Kidney epithelial cell (primary cell): ENCODE measurements around the gene AGT. TPM values are rescaled to one million over a fixed set of nuclear protein-coding genes. Genes with fewer than 3 reads are reported as not detected.
"Not testable (repeated sequence)": the region's sequence is repeated elsewhere in the genome, so short reads cannot be mapped to it uniquely, and the experiment has no call there.

Experiments used
- DNase-seq: peaks from one replicate; pipeline ENCODE4 v3.0.0-alpha.2; 2010; ENCODE audit warnings: low read depth
- H3K27me3 ChIP-seq: 2 replicates; pipeline ENCODE4 v1.6.0; 2011; ENCODE audit warnings: low read length; ENCODE audit not compliant: control insufficient read depth, insufficient read depth
- H3K36me3 ChIP-seq: 2 replicates; pipeline ENCODE4 v1.5.1; 2011; ENCODE audit warnings: low read length; ENCODE audit not compliant: control insufficient read depth, insufficient read depth
- H3K4me3 ChIP-seq: 2 replicates; pipeline ENCODE4 v1.5.1; 2011; ENCODE audit warnings: low read depth, mild to moderate bottlenecking, control low read depth, low read length
- total RNA-seq: library from RNA; depleted of rRNA; stranded (reverse); fragments of >200 nt; gene quantifications from 2 replicates; pipeline ENCODE4 v1.2.3, GENCODE V29; 2015
- TF ChIP-seq, protein P1 (sequence below): IDR thresholded peaks from 2 replicates; pipeline ENCODE4 v1.5.1; 2011; ENCODE audit warnings: mild to moderate bottlenecking, moderate library complexity, low read length, control low read depth, inconsistent platforms; ENCODE audit not compliant: insufficient read depth, poor library complexity, severe bottlenecking

AGT gene
- total RNA-seq, 1 donor from 2014 or later, result 3.9 TPM

DNA sequence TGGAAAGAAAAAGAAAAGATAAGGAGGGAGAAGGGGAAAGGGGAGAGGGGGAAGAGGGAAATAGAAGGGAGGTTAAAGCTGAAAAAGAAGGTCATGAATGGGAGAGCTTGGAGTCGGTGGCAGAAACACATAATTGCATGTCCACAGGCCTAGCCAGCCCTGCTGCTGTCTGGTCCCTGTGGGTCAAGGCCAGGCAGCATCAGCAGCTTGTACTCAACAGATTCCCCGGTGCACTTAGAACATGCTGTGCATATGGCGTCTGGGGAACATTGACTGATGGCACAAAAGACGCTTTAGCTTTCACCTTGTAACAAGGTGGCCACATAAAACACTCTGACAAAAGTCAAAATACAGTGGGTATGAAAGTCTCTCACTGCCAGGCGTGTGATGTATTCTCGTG lies 45.7 kb downstream of the AGT start:
- TF ChIP-seq, protein P1, sequence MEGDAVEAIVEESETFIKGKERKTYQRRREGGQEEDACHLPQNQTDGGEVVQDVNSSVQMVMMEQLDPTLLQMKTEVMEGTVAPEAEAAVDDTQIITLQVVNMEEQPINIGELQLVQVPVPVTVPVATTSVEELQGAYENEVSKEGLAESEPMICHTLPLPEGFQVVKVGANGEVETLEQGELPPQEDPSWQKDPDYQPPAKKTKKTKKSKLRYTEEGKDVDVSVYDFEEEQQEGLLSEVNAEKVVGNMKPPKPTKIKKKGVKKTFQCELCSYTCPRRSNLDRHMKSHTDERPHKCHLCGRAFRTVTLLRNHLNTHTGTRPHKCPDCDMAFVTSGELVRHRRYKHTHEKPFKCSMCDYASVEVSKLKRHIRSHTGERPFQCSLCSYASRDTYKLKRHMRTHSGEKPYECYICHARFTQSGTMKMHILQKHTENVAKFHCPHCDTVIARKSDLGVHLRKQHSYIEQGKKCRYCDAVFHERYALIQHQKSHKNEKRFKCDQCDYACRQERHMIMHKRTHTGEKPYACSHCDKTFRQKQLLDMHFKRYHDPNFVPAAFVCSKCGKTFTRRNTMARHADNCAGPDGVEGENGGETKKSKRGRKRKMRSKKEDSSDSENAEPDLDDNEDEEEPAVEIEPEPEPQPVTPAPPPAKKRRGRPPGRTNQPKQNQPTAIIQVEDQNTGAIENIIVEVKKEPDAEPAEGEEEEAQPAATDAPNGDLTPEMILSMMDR, result no peak
- no peaks in the 10 kb centered on the region for H3K27me3 ChIP-seq
- peaks cover 1% of the 10 kb centered on the region for H3K36me3 ChIP-seq
- DNase-seq, result no peak
- no peak overlapping the region for H3K4me3 ChIP-seq

DNA sequence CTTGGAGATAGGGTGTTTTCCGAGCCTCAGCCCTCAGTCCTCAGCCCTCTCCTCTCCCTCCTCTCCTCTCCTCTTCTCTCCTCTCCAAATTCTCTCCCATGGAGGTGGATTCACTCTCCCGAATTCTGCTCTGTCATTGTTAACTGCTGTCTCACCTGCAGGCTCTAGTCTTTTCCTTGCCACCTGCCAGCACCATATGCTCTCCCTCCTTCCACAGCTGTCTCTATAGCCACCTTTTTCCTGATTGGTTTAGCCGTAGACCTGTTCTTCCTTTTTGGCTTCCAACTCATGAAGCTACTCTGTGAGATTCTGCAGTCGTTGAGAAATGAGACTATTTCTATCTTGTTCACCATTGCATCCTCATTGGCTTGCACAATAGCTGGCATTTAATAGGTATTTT lies 51.9 kb downstream of the AGT start:
- no peaks in the 10 kb centered on the region for H3K27me3 ChIP-seq
- TF ChIP-seq, protein P1, result no peak
- H3K36me3 ChIP-seq, result peaks cover 1% of the 10 kb centered on the region
- H3K4me3 ChIP-seq, result no peak overlapping the region
- no peak for DNase-seq

DNA sequence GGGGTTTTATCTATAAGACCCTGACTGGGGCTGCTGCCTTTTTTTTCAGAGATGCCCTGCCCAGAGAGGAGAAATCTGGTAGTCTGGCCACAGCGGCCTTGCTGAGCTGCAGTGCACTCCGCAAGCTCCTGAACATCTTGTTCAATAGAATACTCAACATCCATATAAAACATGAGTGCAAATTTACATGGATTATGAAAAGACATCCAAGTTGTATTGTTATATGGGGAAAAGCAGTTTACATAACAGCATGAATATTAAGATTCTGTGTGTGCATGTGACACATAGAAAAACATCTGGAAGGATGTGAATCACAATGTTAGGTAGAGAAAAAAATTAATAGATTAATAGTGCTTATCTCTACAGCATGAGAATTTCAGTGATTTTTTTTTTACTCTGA lies 55.2 kb downstream of the AGT start:
- Histone ChIP-seq H3K27me3 (no peaks in the 10 kb centered on the region), H3K36me3 (peaks cover 1% of the 10 kb centered on the region), H3K4me3 (no peak overlapping the region)
- DNase-seq, result no peak
- TF ChIP-seq, protein P1, result no peak

DNA sequence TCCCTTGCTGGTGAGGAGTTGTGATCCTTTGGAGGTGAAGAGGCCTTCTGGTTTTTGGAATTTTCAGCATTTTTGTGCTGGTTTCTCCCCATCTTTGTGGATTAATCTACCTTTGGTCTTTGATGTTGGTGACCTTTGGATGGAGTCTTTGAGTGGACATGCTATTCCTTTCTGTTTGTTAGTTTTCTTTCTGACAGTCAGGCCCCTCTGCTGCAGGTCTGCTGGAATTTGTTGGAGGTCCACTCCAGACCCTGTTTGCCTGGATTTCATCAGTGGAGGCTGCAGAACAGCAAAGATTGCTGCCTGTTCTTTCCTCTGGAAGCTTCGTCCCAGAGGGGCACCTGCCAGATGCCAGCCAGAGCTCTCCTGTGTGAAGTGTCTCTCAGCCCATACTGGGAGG lies 55.8 kb downstream of the AGT start:
- H3K27me3 ChIP-seq, H3K4me3 ChIP-seq, H3K36me3 ChIP-seq, DNase-seq: not testable (repeated sequence)

DNA sequence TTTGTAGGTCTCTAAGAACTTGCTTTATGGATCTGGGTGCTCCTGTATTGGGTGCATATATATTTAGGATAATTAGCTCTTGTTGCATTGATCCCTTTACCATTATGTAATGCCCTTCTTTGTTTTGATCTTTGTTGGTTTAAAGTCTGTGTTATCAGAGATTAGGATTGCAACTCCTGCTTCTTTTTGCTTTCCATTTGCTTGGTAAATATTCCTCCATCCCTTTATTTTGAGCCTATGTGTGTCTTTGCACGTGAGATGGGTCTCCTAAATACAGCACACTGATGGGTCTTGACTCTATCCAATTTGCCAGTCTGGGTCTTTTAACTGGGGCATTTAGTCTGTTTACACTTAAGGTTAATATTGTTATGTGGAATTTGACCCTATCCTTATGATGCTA lies 57.2 kb downstream of the AGT start:
- H3K36me3 ChIP-seq, H3K4me3 ChIP-seq, DNase-seq, H3K27me3 ChIP-seq: not testable (repeated sequence)

Other genes starting within 250 kb of the AGT start
- 28.5 and 29.7 TPM in 2 replicates for gene COG2, start 71.6 kb downstream of the AGT start, total RNA-seq
- 0.04 TPM in 1 of 2 replicates, not detected in the other for gene CAPN9, start 33.3 kb upstream of the AGT start, total RNA-seq
- gene C1orf198, start 154.4 kb upstream of the AGT start, total RNA-seq, result 68.1 and 68.6 TPM in 2 replicates